ACHN (cell line): ENCODE data around the gene COA5.

Source experiments
- DNase-seq: peaks from one replicate; pipeline ENCODE4 v3.0.0-alpha.2; 2015
- in situ Hi-C: cut with HindIII; loops from 2 replicates; pipeline ENCODE4 v1.10.0; 2017; ENCODE audit warnings: low sequenced_read_pairs, low pct_ligation_motif_present, low pct_unique_long_range_greater_than_20kb

The COA5 gene

DNA sequence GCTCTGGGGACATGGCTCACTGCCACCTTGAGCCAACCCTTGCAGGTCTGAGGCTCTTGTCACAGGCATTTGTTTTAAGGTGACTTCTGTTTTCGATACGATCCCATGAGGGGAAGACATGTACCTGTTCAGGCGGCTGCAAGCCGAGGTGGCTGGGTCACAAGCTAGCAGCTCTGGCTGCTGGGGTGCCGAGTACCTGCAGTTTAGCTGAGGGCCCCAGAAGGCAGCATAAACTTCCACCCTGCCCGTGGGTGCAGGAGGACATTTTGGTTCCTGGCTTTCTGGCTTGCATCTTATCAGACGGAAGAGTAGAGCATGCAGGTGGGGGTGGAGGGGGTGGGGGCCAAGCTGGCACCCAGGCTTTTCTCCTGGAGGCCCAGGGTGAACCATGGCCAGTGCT, 28.4 kb downstream of the COA5 start:
- no peak for DNase-seq
- in situ Hi-C loops: no loop called here

DNA sequence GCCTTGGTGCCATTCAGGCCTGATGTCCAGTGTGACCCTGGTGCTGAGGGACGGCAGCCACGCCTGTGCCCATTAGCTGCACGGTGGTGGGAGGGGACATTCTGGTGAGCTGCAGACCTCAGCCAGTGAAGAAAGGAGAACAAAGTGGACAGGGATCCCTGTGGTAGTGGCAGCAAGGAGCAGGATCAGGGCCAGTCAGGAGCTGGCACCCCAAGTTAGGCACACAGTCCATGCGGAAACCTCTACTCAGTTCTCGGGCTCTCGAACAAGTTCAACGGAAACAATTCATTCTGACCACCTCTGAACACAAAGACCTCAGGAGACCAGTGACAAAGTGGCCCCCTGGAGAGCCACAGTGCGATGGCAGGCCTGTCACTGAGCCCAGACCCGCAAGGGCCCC, 30.1 kb downstream of the COA5 start:
- in situ Hi-C loops: no loop called here
- DNase-seq: no peak

DNA sequence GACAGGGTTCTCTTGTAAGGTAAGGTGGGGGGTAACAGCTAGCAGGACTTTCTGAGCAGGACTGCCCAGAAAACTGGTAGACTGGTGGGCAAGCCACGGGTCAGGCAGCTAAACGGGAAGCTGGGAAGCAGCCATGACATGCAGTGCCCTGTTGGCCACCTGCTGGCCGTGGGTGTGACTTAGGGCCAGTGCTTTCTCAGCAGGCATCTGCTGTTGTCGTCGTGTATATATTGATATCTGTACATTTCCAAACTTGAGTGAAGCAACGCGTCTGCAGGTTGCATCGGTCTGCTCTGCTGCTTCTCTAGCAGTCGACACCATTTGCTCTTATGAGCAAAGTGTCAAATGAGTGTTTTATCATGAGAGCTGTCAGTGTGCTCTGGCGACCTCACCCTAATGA, 31.0 kb downstream of the COA5 start:
- in situ Hi-C loops: no loop called here
- no peak for DNase-seq

DNA sequence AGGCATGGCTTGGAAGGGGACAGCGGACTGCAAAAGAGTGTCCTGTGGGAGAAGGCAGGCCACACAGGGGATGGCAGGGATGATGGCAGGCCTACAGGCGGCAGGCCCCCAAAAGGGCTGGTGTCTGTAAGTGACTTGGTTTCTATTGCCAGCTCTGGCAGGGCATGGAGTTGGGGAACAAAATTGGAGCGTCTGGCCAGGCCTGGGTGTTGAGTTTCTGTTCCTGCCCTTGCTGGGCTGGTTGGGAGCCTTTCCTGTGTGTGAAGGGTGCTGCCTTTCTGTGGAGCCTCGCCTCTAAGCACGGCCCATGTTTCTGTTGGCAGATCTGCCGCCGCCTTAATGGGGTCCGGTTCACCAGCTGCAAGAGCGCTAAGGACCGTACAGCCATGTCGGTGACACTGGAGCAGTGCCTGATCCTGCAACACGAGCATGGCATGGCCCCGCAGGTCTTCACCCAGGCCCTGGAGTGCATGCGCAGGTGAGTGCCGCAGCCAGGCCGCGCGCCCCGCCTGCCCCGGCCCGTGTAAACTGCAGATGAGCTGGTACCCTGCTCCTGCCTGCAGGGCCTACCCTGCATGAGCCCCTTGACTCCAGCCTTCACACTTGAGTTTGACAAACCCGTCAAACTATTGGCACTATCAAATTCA, 31.5 kb downstream of the COA5 start:
- in situ Hi-C loops: no loop called here
- DNase-seq: no peak

DNA sequence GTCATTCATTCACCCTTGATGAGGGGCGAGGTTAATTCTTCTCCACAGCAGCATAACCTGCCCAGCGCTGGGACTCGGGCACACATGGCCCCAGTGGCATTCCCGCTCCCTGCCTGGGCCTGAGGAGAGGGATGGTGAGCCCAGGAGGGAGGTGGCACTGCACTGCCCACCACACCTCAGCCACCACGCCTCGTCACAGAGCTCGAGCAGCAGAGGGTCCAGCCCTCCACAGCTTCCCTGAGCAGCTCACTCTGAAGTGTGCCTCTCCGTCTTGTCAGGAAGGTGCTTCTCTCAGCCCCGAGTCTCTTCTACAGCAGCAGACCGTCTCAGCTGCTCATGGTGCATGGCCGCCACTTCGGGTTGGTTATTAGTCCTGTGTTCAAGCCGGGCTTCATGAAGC, 34.9 kb downstream of the COA5 start:
- no peak for DNase-seq
- in situ Hi-C loops: no loop called here

DNA sequence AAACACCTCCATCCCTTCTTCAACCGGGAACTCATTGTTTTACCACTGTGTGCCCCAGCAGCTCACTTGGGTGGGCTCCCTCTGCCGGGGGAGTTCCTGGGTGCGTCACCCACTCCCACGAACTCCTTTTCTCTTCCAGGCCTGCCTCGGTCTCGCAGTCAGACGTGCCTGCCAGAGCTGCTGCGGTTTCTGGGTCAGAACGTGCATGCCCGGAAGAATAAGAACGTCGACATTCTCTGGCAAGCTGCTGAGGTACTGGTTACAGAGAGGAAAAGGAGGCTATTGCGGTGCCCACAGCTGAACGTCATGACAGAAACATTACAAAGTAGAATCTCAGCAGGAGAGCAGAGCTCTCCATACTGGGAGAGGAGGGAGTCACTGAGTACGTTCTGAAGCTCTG, 35.6 kb downstream of the COA5 start:
- in situ Hi-C loops: no loop called here
- DNase-seq: no peak

DNA sequence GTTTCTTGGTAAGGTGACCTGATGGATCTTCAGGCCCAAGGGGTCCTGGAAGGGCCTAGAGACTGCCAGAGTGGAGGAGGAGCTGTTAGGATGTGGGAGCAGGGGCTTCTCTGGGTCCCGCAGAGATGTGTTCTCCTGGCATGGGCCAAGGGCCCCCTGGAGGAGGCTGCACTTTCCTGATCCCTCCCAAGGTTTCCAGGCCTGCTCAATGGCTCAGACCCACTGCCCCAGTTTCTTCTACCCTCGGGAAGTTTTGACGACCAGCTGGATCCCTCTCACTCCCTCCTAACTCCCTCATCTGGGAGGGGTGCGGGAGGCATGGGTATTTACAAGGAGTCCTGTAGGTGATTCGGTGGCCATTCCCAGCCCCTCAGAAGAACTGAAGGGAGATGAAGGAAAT, 36.1 kb downstream of the COA5 start:
- in situ Hi-C loops: no loop called here
- DNase-seq: no peak

DNA sequence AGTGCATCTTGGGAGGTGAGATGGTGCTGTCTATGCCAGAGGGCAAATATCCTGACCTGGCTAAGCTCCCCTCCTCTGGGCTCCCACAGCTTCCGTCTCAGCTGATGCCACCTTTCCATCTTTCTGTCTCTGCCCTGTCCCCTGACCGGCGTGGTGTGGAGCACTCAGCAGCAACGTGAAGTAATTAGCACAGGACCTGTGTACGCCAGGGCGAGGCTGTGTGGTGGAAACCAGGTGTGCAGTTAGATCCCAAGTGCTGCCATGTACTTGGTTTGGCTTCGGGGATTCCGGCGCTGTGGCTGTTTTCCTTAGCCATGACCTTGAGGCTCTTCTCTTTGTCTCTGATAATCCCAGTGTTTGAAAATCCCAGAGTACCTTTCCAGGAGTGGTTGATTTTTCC, 36.5 kb downstream of the COA5 start:
- no peak for DNase-seq
- in situ Hi-C loops: no loop called here

DNA sequence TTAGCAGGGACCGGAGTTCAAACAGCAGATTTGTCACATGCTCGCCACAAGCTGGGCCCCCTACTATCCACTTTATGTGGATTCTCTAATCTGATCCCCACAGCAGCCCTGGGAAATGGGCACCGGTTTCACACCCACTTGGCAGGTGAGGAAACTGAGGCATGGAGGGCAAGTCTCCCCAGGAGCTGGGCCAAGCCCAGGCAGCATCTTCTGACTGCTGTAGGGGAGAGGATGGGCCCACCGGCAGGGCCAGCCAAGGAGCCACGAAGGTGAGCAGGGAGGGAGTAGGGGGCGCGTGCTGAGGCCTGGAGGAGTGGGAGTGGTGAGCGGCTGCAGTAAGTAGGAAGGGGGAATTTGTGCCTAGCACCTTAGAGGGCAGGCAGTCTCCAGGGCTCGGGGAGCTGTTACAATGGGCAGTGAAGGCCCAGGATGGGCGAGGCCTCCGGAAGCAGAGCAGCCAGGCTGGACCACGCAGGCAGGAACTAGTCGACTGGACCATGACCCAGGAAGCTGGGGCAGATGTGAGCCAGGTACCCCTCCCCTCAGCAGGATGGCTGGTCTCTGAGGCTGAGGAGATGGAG, 37.1 kb downstream of the COA5 start:
- in situ Hi-C loops: no loop called here
- no peak for DNase-seq

DNA sequence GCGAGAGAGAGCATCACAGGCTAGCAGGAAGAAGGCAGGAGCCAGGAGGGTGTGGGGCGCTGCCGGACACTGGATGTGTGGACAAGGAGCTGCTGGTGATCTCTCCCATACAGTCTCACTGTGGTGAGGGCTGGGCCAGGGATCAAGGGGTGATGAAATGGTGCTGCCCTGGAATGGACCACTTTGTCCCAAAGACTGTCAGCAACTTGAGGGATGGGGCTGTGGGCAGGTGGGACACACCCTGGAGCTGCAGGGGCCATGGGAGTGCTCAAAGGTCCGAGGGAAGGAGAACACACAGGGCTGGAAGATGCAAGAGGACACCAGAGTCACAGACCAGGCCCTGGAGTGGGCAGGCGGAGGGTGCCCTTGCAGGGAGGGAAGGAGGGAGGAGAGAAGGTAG, 38.0 kb downstream of the COA5 start:
- no peak for DNase-seq
- in situ Hi-C loops: no loop called here

DNA sequence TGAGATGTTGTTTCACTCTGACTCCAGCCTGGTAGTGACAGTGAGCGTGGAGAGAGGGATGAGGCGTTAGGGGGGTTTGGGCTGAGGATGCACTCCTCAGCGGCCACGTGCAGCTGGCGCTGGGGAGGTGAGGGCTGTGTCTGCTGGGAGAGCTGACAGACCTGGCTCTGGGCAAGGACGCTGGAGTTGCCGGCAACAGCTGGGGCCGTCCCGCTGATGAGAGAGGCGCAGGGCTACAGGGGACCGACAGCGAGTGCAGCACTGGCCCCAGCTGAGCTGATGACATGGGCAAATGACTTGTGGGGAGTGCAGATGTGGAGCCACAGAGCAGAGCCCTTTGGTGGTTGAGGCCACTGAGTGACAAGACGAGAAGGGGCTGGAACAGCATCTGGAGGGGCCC, 38.4 kb downstream of the COA5 start:
- in situ Hi-C loops: no loop called here
- DNase-seq: no peak

DNA sequence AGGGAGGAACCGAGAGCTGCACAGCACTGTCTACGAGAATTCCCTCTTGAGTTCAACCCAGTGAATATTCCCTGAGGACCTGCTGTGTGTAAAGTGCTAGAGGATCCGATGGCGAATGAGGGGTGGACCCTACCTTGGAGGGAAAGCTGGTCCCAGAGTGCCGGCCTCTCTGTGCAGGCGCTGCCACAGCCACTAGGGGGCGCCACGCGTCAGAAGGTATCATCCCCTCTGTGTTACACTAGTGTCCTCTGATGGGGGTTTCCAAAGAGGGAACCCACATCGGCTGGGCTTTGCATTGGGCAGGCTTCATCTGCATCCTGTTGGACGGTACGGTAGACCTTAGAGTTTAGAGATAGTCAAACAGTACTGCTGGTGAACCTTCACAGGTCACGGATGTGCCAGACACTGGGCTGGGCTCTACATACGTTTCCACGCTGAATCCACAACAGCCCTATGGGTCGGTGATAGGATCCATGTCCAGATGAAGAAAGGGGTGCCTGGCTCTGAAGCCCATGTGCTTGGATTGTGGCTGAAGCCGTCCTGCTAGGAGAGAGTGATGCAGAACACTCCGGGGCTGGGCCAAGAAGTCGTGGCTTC, 39.0 kb downstream of the COA5 start:
- in situ Hi-C loops: no loop called here
- peak; percentile 37 for DNase-seq

DNA sequence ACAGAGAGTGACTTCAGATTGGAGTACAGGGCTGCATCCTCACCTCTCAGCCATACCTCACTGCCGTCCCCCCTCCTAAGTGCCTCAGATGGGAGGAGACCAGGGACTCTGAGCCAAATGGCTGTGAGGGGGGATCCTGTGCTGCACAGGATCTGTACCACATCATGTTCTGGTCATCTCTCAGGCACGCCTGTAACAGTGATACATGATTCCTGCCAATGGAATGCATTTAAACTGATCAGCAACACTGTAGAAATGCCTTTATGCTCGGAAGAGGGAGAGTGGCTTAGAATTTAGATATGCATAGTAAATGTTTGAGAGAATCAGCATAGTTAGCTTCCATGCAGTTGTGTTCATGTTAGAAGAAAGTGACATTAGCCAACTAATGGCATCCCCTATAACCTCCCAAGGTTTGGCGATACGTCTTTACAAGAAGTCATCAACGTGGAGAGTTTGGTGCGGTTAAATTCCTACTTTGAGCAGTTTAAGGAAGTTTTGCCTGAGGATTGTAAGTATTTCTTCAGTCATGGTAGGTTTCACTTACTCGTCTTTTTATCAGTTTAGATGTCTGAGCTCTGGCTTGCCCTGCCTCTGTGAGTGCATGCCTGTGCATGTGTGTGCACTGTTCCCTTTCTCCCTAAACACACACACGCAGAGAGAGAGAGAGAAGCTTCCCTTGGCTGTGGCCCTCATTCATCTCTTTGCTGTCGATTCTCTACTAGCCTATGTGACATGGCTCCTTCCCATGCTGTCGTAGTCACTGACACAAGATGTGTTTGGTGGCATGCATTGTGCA, 40.0 kb downstream of the COA5 start:
- in situ Hi-C loops: no loop called here
- DNase-seq: no peak

DNA sequence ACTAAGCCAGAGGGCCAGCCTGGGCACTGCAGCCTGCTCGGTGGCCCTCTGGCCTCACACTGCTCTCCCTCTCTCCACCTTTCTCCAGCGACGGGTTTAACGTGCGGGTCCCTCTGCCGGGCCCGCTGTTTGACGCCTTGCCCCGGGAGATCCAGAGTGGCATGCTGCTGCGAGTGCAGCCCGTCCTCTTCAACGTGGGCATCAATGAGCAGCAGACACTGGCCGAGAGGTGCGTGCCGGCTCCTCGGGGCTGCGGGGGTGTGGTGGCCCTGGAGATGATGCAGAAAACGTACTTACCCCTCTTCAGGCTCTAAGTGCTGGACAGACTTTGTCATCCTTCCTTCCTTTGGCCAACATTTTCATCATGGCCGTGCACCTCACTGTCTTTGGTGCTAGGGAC, 42.4 kb downstream of the COA5 start:
- no peak for DNase-seq
- in situ Hi-C loops: no loop called here

DNA sequence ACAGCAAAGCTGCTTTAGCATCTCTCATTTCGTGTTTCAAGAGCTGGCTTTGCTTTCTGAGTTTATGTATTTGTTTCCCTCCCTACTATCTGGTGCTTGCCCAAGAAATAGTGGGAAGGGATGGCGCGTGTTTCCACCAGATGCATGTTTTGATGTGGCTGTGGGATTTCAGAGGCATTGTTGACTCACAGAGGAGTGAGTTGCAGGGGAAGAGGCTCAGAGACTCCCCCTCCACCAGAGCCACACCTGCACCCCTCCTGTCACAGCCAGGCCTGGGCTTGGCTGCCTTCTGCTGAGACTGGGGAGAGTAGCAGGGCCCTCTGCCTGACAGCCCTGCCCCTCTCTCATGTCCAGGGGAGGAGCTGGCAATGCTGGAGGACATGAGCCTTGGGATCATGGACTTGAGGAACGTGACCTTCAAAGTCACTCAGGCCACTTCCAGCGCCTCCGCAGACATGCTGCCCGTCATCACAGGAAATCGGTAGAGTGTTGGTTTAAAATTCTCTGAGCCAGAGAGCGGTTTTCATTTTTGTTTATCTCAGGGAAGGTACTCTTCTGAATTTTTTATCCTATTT, 42.9 kb downstream of the COA5 start:
- in situ Hi-C loops: no loop called here
- no peak for DNase-seq

DNA sequence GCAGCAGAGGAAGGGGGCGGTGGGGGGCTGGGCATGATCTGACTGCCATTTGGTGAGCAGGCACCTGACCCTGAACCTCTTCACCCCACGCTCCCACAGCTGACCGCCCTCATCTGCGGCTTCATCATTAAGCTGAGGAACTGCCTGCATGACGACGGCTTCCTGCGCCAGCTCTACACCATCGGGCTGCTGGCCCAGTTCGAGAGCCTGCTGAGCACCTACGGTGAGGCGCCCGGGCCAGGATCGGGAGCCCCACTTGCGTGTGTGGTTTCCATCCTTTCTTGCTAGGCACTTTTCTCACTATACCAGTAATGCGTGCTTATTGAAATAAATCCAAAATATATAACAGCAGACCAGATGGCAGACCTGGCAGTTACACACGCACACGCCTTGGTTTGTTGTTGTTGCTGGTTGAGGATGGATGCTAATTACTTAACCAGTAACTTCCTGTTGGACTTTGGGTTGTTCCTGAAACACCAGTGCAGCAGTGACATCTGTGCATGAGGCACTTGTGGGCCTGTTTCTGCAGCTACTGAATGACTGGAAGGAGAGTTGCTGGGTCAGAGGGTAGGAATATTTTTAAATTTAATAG, 43.7 kb downstream of the COA5 start:
- in situ Hi-C loops: no loop called here
- no peak for DNase-seq

DNA sequence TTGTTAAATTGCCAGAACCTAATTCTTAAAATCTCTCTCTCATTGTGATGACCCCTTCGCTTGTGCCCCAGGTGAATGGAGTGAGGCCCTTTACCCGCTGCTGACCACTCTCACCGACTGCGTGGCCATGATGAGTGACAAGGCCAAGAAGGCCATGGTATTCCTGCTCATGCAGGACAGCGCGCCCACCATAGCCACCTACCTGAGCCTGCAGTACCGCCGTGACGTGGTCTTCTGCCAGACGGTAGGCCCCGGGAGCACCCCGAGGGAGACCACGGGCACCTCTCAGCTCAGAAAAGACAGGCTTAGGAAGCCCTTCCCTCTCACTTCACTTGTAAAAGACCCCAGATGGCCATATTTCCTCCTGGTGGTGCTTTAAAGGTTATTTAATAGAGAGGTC, 44.9 kb downstream of the COA5 start:
- DNase-seq: no peak
- in situ Hi-C loops: no loop called here

DNA sequence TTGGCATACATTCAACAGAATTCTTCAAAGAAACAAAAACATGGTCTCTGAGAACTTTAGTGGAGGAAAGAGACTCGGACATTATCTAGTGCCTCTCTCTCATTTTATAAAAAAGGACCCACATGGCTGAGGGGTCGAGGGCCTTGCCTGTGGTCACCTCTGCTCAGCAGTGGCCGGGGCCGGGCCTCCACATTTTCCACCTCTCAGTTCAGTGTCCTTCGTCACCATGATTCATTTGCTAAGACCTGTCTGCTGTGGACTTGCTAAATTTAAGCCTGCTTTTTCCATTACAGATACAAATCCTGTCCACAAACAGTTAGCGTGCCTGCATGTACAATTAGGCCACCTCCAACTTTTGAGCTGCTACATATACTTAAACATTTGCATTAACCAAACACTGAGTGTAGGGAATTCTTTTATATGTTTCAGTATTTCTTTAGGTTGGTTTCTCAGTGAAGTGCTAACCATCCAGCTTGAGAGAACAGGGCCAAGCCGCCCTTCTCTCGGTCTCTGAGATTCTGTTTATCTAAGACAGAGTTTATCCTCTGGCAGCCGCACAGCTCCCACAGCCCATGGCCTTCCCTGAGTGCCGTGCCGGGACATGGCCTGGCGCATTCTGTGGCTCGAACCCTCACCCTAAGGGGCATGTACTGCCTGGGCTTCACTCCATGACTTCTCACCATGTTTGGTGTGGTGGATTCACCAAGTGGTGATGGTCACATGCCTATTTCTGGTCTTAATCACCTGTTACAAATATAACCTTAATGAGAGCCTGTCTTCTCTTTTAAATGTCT, 46.2 kb downstream of the COA5 start:
- in situ Hi-C loops: no loop called here
- DNase-seq: no peak
